22Rv1 (cell line): Measurements from ENCODE around the gene DNASE2B.

ENCODE experiments used
- H3K27ac ChIP-seq: fragments of 450-650 bp; 2 replicates; pipeline ENCODE4 v1.5.1; 2017
- CTCF ChIP-seq: fragments of 450-650 bp; IDR thresholded peaks from 2 replicates; pipeline ENCODE4 v1.5.1; 2017; ENCODE audit warnings: mild to moderate bottlenecking
- ZFX ChIP-seq: fragments of 450-650 bp; IDR thresholded peaks from 2 replicates; pipeline ENCODE4 v1.6.1; 2017; ENCODE audit warnings: antibody characterized with exemption, borderline replicate concordance

The DNASE2B gene

GRCh38 chr1:84385347-84385746, 12.9 kb upstream of the DNASE2B start:
- no peak overlapping the region for H3K27ac ChIP-seq
- no peak for TF ChIP-seq CTCF
- TF ChIP-seq ZFX, result no peak

- no peak overlapping the region for H3K27ac ChIP-seq
- TF ChIP-seq CTCF, result no peak
Observed at GRCh38 chr1:84386716-84387479, 11.4 kb upstream of the DNASE2B start.

DNA sequence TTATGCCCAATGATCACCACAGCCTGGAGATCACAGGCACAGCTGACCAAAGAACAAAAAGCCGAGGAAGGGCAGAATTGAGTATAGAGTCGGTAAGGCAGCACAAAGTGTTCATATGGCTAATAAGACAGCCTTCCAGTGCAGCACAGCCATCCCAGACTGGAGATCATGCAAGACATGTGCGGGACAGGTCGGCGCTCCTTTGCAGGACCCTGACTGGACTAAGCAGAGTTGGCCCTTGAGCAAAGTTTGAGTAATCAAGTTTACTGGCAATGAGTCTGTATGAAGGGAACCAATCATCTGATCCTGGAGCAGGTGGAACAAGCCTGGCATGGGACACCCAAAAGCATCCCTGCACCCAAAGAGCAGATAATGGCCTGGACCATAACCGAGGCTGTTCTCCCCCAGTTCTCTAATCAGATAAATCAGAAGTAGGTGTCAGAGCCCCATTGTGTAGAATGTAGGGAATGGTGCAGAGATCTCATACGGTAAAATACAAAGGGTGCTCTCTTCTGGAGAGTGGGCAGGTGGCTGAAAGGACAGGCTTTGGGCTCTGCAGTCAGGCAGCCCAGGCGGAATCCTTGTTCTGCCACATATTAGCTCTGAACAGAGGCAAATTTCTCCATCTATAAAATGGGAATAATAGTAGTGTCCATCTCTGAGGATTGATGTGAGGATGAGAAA, 10.7 kb upstream of the DNASE2B start:
- TF ChIP-seq ZFX, result no peak
- no peak for TF ChIP-seq CTCF

DNA sequence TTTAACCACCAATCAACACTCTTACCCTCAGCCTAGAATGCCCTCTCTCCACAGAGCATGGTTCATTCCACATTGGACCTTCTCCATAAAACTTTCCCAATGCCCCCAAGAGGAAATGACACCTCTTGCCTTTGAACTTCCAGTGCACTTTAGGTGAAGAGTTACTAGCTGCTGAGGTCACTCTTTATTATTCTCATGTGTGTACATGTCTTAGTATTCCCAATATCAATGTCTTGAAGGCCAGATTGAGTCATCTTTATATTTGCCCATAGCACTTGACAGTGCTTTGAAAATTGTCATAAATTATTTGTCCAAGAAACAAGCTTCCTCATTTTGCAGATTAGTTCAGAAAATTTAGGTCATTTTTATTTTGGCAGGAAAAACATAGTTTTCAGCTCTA, 8.1 kb upstream of the DNASE2B start:
- TF ChIP-seq CTCF, result no peak
- TF ChIP-seq ZFX, result no peak
- H3K27ac ChIP-seq, result no peak overlapping the region

More for the DNA sequence above, 10.7 kb upstream of the DNASE2B start:
- no peak overlapping the region for H3K27ac ChIP-seq

DNA sequence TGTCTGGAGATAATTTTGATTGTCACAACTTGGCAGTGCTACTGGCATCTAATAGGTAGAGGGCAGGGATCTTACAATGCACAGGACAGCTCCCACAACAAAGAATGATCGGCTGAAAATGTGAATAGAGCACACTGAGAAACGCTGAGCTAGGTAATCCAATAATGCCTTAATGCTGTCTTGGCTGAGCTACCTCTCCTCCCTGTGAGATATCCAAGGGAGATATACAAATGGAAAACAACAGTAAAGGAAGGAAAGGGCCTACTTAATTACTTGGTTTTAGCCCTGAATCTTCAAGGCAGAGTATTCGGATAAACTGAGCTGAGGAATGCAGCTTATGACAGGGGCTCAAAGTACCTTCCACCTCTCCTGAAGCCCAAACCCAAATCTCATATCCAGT, 2.9 kb downstream of the DNASE2B start:
- TF ChIP-seq CTCF (no peak), ZFX (no peak)
- no peak overlapping the region for H3K27ac ChIP-seq

GRCh38 chr1:84402060-84402459, 3.8 kb downstream of the DNASE2B start:
- TF ChIP-seq ZFX (no peak), CTCF (no peak)
- H3K27ac ChIP-seq, result no peak overlapping the region

GRCh38 chr1:84402501-84402900, 4.2 kb downstream of the DNASE2B start:
- no peak overlapping the region for H3K27ac ChIP-seq
- TF ChIP-seq CTCF, result no peak
- no peak for TF ChIP-seq ZFX
